ENCODE results near the gene TMEM60. TPM values are rescaled to one million over a fixed set of nuclear protein-coding genes. Genes with fewer than 3 reads are reported as not detected.

Gene TMEM60, protein sequence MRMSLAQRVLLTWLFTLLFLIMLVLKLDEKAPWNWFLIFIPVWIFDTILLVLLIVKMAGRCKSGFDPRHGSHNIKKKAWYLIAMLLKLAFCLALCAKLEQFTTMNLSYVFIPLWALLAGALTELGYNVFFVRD
- total RNA-seq: 10 to 100 TPM; 13.1 to 19.6 (median 17.9) TPM

DNA sequence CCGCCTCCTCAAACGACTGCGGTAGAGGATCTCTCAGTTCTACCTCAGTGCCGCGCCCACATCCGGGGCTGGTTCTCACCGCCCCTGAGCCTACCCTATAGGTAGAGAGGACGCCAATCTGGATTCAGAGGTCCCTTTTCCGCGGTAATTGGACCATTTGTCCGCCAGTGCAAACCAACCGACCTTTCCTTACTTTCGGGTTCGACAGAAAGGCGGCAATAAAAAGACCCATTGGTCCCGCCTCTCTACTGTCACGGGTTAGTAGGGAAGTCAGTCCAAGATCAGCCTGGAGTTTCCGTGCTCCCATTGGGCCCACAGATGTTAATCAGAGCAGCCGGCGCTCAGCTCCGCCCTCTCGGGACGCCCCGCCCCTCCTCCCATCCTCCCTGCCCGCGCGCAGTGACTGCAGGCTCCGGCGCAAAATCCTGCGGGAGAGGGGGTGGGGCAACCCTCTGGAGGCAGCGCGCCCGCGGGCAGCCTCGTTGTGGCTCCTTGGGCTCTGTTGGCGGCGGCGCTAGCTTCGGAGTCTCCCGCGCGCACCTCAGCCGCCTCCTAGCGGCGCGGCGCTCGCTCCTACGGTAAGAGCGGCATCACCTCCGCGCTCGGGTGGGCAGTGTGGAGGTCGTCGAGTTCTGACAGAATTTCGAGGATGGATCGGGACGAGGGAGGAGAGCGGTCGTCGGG is at the start of gene TMEM60, which contains the start of gene PHTF2:
Gene TMEM60 (minus strand): TSS at position 41 of the 684 bp plus-strand sequence. CDS start 4,061 bp downstream, outside the sequence.
Gene PHTF2 (plus strand): TSS at position 380 of the 684 bp plus-strand sequence.
- Histone ChIP-seq H3K4me3 (peak within 1 kb of the TSS; percentile 76 to 90 (median 79)), H3K9me3 (no peaks in the 10 kb centered on the region), H3K27me3 (no peaks in the 10 kb centered on the region), H3K36me3 (no peaks in the 10 kb centered on the region), H3K27ac (peak within 1 kb of the TSS; percentile 84 to 93), H3K4me1 (peaks cover 0 to 6% of the 10 kb centered on the region in 2 donors)
- DNase-seq (ENCODE audit: low spot score in 2 of 2): peak; percentile 97 to 98
- intact Hi-C loops (cut with DNase I; ENCODE audit: low total_unique reads): no loop called here
- TF ChIP-seq, protein P1, sequence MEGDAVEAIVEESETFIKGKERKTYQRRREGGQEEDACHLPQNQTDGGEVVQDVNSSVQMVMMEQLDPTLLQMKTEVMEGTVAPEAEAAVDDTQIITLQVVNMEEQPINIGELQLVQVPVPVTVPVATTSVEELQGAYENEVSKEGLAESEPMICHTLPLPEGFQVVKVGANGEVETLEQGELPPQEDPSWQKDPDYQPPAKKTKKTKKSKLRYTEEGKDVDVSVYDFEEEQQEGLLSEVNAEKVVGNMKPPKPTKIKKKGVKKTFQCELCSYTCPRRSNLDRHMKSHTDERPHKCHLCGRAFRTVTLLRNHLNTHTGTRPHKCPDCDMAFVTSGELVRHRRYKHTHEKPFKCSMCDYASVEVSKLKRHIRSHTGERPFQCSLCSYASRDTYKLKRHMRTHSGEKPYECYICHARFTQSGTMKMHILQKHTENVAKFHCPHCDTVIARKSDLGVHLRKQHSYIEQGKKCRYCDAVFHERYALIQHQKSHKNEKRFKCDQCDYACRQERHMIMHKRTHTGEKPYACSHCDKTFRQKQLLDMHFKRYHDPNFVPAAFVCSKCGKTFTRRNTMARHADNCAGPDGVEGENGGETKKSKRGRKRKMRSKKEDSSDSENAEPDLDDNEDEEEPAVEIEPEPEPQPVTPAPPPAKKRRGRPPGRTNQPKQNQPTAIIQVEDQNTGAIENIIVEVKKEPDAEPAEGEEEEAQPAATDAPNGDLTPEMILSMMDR (IDR thresholded peaks at IDR 0.05): peak in 2 of 3 donors; percentile 37 to 48
- TF ChIP-seq POLR2AphosphoS5 (IDR thresholded peaks at IDR 0.05) (peak in 2 of 3 donors; percentile 76 to 77), POLR2A (IDR thresholded peaks at IDR 0.05) (peak; percentile 62)

DNA sequence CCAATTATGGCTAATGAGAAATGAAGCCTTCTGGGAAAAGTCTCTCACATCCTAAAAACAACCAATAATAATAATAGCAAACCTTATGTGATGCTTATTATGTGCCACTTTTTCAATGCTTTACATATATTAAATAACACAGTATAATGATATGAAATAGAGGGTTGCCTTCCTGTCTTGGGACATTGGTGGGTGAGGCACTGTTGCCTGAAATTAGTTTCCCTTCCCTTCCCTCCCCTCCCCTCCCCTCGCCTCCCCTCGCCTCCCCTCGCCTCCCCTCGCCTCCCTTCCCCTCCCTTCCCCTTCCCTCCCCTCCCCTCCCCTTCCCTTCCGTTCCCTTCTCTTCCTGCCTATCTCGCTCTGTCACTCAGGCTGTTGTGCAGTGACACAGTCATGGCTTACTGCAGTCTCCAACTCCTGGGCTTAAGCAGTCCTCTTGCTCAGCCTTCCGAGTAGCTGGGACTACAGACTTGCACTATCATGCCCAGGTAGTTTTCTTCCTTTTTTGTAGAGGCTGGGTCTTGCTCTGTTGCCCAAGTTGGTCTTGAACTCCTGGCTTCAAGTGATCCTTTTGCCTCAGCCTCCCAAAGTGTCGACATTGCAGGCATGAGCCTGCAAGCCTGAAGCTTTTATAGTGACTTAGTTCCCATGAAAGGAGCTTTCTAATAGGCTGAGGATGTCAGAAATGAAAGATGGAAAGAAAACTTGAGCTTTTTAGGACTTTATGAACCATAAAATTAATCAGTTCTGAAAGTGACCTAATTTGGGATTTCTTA is 48.3 kb upstream of the TMEM60 start:
- Histone ChIP-seq H3K36me3 (no peaks in the 10 kb centered on the region), H3K4me3 (no peak overlapping the region), H3K27ac (no peak overlapping the region), H3K4me1 (no peaks in the 10 kb centered on the region), H3K27me3 (no peaks in the 10 kb centered on the region), H3K9me3 (no peaks in the 10 kb centered on the region)
- intact Hi-C loops (cut with DNase I; ENCODE audit: low total_unique reads): no loop called here
- TF ChIP-seq POLR2A (IDR thresholded peaks at IDR 0.05) (no peak), POLR2AphosphoS5 (IDR thresholded peaks at IDR 0.05) (no peak)
- TF ChIP-seq, protein P1 (IDR thresholded peaks at IDR 0.05): no peak
- no peak for DNase-seq (ENCODE audit: low spot score in 2 of 2)

DNA sequence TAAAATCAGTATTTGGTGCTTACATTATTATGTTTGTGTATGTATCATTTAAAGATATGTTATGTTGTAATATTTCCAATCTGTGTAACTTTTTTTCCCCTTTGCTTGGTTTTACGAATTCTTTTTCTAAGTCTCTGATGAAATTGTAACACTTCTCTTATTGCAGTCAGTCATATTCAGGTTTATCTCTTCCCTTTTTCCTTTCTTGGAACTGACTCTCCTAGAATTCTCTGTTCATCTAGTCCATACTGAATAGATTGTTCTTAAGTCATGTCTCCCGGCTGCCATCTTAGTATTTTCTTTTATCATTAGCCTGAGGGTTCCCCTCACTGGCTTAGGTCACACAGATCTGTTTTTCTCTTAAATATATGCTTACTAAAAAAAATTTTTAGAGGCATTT is 45.0 kb upstream of the TMEM60 start:
- intact Hi-C loops (cut with DNase I; ENCODE audit: low total_unique reads): no loop called here
- no peak for DNase-seq (ENCODE audit: low spot score in 2 of 2)

DNA sequence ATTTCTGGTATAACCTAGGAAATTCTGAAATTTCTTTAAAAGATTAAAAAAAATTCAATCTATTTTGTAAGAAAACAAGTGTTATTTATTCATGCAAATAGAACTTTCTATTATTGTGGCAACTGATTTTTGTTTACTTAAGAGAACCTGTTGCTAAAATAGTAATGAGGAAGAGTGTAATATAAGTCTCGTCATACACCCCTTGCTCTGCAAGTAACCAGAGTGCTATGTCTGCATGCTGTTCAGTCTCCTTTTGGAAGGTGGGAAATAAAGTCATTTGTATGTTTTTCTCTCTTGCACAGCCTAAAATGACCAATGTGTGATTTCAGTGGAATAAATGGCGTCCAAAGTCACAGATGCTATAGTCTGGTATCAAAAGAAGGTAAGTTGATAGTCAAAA is 41.7 kb upstream of the TMEM60 start:
- no peak for TF ChIP-seq POLR2A (IDR thresholded peaks at IDR 0.05)
- TF ChIP-seq, protein P1 (IDR thresholded peaks at IDR 0.05): no peak
- no peak for TF ChIP-seq POLR2AphosphoS5 (IDR thresholded peaks at IDR 0.05)
- no peaks in the 10 kb centered on the region for H3K4me1 ChIP-seq
- no peak overlapping the region for H3K27ac ChIP-seq
- no peak overlapping the region for H3K4me3 ChIP-seq
- DNase-seq (ENCODE audit: low spot score in 2 of 2): no peak
- no peaks in the 10 kb centered on the region for H3K9me3 ChIP-seq
- H3K27me3 ChIP-seq: no peaks in the 10 kb centered on the region
- intact Hi-C loops (cut with DNase I; ENCODE audit: low total_unique reads): no loop called here
- H3K36me3 ChIP-seq: no peaks in the 10 kb centered on the region

More for the DNA sequence above, 45.0 kb upstream of the TMEM60 start:
- Histone ChIP-seq H3K27ac (no peak overlapping the region), H3K27me3 (no peaks in the 10 kb centered on the region), H3K4me3 (no peak overlapping the region), H3K9me3 (no peaks in the 10 kb centered on the region), H3K36me3 (no peaks in the 10 kb centered on the region), H3K4me1 (no peaks in the 10 kb centered on the region)
- TF ChIP-seq POLR2A (IDR thresholded peaks at IDR 0.05) (no peak), POLR2AphosphoS5 (IDR thresholded peaks at IDR 0.05) (no peak)
- TF ChIP-seq, protein P1 (IDR thresholded peaks at IDR 0.05): no peak
